Subcutaneous abdominal adipose tissue (tissue), 5 donors: ENCODE measurements around the gene LDB2.

Source experiments
- H3K27ac ChIP-seq: one replicate; pipeline ENCODE4 v1.7.0; 2013; ENCODE audit warnings: low read depth, mild to moderate bottlenecking, inconsistent platforms, low read length, moderate library complexity
- H3K27me3 ChIP-seq, 5 donors: one replicate each; pipeline ENCODE4 v1.7.0; 2013; ENCODE audit warnings: low read length in 5 of 5, inconsistent platforms in 1 of 5; ENCODE audit not compliant: control insufficient read depth in 5 of 5, insufficient read depth in 4 of 5
- H3K36me3 ChIP-seq, 5 donors: one replicate each; pipeline ENCODE4 v1.7.0; 2013; ENCODE audit warnings: low read length in 5 of 5; ENCODE audit not compliant: control insufficient read depth in 5 of 5, insufficient read depth in 5 of 5
- H3K4me1 ChIP-seq, 5 donors: one replicate each; pipeline ENCODE4 v1.7.0; 2013; ENCODE audit warnings: low read length in 5 of 5, mild to moderate bottlenecking in 3 of 5, moderate library complexity in 1 of 5; ENCODE audit not compliant: control insufficient read depth in 5 of 5, insufficient read depth in 5 of 5
- H3K4me3 ChIP-seq, 5 donors: one replicate each; pipeline ENCODE4 v1.7.0; 2013; ENCODE audit warnings: low read length in 5 of 5, low read depth in 1 of 5
- H3K9ac ChIP-seq, 5 donors: one replicate each; pipeline ENCODE4 v1.7.0; 2013; ENCODE audit warnings: low read length in 5 of 5, mild to moderate bottlenecking in 4 of 5, moderate library complexity in 3 of 5
- H3K9me3 ChIP-seq, 5 donors: one replicate each; pipeline ENCODE4 v1.7.0; 2013; ENCODE audit warnings: low read length in 5 of 5; ENCODE audit not compliant: control insufficient read depth in 5 of 5
- donor health status: healthy.
- donor health status: healthy.
- donor health status: healthy.
- donor health status: healthy.
- donor health status: healthy.

LDB2 gene

DNA sequence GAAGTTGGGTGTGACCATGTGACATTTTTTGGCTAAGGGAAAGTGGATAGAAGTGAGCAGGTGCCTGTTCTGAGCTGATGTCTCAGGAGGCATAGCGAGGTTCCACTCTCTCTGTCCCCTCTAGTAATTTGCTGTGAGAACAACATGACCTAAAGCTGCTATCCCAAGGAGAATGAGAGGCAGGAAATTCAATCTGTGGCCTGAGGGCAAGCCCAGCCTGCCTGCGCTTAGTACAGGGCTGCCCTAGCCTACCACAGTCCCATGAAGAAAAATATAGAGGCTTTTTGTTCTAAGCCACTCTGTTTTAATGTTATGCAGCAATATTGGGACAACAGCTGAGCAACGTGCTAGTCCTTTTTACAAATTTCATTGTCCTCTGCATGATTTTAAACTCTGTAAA, 193.1 kb downstream of the LDB2 start:
- no peaks in the 10 kb centered on the region for H3K9me3 ChIP-seq
- H3K4me1 ChIP-seq = no peaks in the 10 kb centered on the region
- H3K27ac ChIP-seq = no peak overlapping the region
- H3K36me3 ChIP-seq = peaks cover 0 to 3% (median 0%) of the 10 kb centered on the region in 5 donors
- H3K4me3 ChIP-seq = no peak overlapping the region
- no peak overlapping the region for H3K9ac ChIP-seq
- H3K27me3 ChIP-seq = no peaks in the 10 kb centered on the region

DNA sequence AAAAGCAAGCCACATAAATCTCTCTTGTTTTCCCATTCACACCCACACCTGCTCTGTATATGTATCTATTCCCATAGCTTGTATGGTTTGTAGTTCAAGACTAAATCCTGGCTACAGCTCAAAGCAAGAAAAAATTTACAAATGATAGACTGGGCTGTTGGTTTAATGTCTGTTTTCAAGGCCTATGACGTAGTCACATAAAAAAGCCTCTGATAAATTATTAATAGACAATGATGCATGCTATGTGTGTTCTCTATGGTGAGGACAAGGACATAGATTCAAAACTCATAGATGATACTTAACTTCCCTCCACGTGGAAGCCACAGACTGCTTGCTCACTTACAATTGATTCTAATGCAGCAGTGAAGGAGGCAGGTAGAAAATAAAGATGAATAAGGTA, 194.0 kb downstream of the LDB2 start:
- H3K4me3 ChIP-seq = no peak overlapping the region
- H3K27ac ChIP-seq = no peak overlapping the region
- no peaks in the 10 kb centered on the region for H3K27me3 ChIP-seq
- H3K4me1 ChIP-seq = no peaks in the 10 kb centered on the region
- peaks cover 0 to 3% (median 0%) of the 10 kb centered on the region in 5 donors for H3K36me3 ChIP-seq
- no peak overlapping the region for H3K9ac ChIP-seq
- no peaks in the 10 kb centered on the region for H3K9me3 ChIP-seq

DNA sequence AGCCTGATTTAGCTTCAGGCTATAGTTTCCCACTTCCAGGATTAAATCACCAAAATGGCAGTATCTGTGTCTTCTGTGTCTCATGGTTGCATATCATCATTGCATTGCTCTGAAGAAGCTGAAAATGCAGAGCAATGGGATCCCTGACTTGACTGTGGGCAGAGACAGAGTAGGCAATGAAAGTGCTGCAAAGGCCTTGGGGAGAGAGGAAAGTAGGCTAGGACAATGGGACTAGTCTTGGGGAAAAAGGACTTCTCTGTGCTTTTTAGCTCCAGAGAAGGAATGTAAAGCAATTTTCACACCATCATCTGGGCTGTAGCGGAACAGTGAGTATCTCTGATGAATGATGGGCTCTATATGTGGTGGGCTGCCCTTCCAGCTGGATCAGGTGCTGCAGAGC, 202.5 kb downstream of the LDB2 start:
- Histone ChIP-seq H3K4me1 (peaks cover 0 to 21% (median 13%) of the 10 kb centered on the region in 5 donors), H3K27ac (no peak overlapping the region), H3K9ac (no peak overlapping the region), H3K9me3 (no peaks in the 10 kb centered on the region), H3K27me3 (no peaks in the 10 kb centered on the region), H3K4me3 (no peak overlapping the region), H3K36me3 (no peaks in the 10 kb centered on the region)

GRCh38 chr4:16694884-16695276, 203.6 kb downstream of the LDB2 start:
- H3K9ac ChIP-seq = no peak overlapping the region
- no peaks in the 10 kb centered on the region for H3K27me3 ChIP-seq
- H3K4me3 ChIP-seq = no peak overlapping the region
- no peak overlapping the region for H3K27ac ChIP-seq
- H3K4me1 ChIP-seq = peaks cover 0 to 21% (median 13%) of the 10 kb centered on the region in 5 donors
- no peaks in the 10 kb centered on the region for H3K9me3 ChIP-seq
- no peaks in the 10 kb centered on the region for H3K36me3 ChIP-seq

GRCh38 chr4:16694173-16694883, 204.1 kb downstream of the LDB2 start:
- Histone ChIP-seq H3K27ac (no peak overlapping the region), H3K9ac (no peak overlapping the region), H3K9me3 (no peaks in the 10 kb centered on the region), H3K4me3 (no peak overlapping the region), H3K27me3 (no peaks in the 10 kb centered on the region), H3K36me3 (no peaks in the 10 kb centered on the region), H3K4me1 (peaks cover 0 to 21% (median 13%) of the 10 kb centered on the region in 5 donors)

- Histone ChIP-seq H3K4me1 (peaks cover 0 to 21% (median 13%) of the 10 kb centered on the region in 5 donors), H3K27ac (no peak overlapping the region), H3K36me3 (no peaks in the 10 kb centered on the region), H3K9ac (no peak overlapping the region), H3K27me3 (no peaks in the 10 kb centered on the region), H3K4me3 (no peak overlapping the region), H3K9me3 (no peaks in the 10 kb centered on the region)
These were observed 204.8 kb downstream of the LDB2 start for GRCh38 chr4:16693641-16694040.

- H3K9ac ChIP-seq = no peak overlapping the region
- H3K4me1 ChIP-seq = peaks cover 0 to 21% (median 13%) of the 10 kb centered on the region in 5 donors
- H3K27me3 ChIP-seq = no peaks in the 10 kb centered on the region
- H3K36me3 ChIP-seq = no peaks in the 10 kb centered on the region
- no peak overlapping the region for H3K27ac ChIP-seq
- H3K4me3 ChIP-seq = no peak overlapping the region
- no peaks in the 10 kb centered on the region for H3K9me3 ChIP-seq
These were observed 205.4 kb downstream of the LDB2 start for GRCh38 chr4:16692961-16693506.

- peaks cover 0 to 21% (median 13%) of the 10 kb centered on the region in 5 donors for H3K4me1 ChIP-seq
- H3K27me3 ChIP-seq = no peaks in the 10 kb centered on the region
- no peak overlapping the region for H3K27ac ChIP-seq
- no peaks in the 10 kb centered on the region for H3K9me3 ChIP-seq
- H3K9ac ChIP-seq = no peak overlapping the region
- no peak overlapping the region for H3K4me3 ChIP-seq
- H3K36me3 ChIP-seq = no peaks in the 10 kb centered on the region
These were observed 205.9 kb downstream of the LDB2 start for GRCh38 chr4:16692524-16692923.

DNA sequence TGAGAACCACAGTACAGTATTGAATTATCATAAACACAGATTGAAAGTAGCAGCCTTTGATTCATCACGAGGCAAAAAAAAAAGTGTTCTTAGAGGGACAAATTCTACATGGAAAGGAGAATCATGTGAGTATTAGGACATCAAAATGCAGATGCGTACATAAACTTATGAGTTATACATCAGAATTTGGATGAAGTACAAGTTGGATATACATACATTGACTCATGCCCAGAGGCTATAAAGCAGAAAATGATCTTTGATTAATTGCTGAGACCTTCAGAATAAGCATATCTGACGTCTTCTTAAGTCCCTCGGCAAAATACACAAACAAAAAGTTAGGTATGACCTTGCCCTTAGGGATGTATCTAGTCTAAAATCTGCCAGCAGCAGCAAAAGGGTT, 206.4 kb downstream of the LDB2 start:
- Histone ChIP-seq H3K4me3 (no peak overlapping the region), H3K36me3 (no peaks in the 10 kb centered on the region), H3K9ac (no peak overlapping the region), H3K27ac (no peak overlapping the region), H3K27me3 (no peaks in the 10 kb centered on the region), H3K4me1 (peaks cover 0 to 21% (median 13%) of the 10 kb centered on the region in 5 donors), H3K9me3 (no peaks in the 10 kb centered on the region)

GRCh38 chr4:16691450-16691849, 207.0 kb downstream of the LDB2 start:
- no peak overlapping the region for H3K9ac ChIP-seq
- H3K4me1 ChIP-seq = peaks cover 0 to 23% (median 13%) of the 10 kb centered on the region in 5 donors
- H3K9me3 ChIP-seq = no peaks in the 10 kb centered on the region
- H3K36me3 ChIP-seq = no peaks in the 10 kb centered on the region
- no peak overlapping the region for H3K27ac ChIP-seq
- no peaks in the 10 kb centered on the region for H3K27me3 ChIP-seq
- no peak overlapping the region for H3K4me3 ChIP-seq
